Medulla oblongata (tissue), 1 donor: Measurements from ENCODE around the gene TMEM179B.
A peak's percentile ranks its signal among the peaks of the same experiment; 100 is the strongest.

Experiments used
- DNase-seq: peaks from one replicate; pipeline ENCODE4 v3.0.0-alpha.2; 2015; ENCODE audit errors: extremely low spot score

TMEM179B gene

DNA sequence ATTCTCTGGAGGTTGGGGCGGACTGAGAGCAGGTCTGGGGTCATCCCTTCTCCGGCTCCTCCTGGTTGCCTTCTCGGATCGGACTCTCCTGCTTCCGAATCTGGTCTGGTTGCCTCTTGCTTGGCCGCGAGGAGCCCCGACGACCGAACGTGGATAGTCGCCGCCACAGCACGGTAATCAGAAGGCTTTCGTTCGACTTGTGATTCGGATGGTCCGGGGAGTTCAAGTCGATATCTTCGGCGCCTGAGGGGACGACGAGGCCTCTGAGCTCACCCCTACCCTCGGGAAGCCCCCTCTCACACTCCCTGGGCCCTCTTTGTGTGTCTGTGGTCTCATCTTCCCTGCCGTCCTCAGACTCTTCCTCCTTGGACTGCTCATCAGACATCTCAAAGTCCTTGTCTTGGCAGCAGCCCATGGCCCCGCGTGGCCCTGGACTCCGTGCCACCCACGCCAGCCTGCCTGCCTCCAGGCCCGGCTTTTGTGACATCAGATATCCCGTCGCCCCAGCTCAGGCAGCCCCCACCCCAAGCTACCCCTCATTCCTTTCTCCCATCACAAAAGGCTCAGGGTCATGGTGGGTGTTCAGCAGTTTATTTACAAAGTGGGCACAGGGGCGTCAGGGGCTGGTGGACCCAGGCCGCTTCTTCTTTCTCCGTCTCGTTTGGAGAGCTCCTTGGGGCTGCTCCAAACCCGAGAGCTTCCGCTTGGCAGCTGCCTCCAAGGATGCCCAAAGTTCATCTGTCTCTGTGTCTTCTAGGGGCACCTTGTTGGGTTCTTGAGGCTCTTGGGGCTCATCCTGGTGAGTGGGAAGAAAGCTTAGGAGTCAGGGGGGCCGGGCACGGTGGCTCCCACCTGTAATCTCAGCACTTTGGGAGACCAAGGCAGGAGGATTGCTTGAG lies 45.4 kb downstream of the TMEM179B start, which contains the start of gene TEX54:
TEX54 (minus strand) TSS at position 506 of the 899 bp plus-strand sequence.
- no peak for DNase-seq

DNA sequence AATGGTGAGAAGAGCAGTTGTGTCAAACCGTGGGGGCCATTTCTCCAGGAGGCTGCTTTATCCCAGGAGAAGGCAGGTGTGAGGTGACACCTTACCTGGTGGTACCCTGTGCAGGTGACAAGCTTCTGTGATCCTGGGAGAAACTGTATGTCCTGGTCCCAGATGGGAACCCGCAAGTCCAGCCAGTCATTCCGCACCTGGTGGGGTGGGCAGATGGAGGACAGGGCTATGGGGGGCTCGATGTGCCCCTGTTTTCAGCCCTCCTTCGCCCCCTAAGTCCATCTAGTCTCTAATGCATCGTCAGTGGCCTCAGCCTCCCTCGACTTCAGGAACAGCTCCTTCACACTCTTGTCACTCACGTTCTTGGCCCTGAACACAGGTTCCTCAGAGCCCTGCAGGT lies 48.1 kb downstream of the TMEM179B start:
- no peak for DNase-seq

DNA sequence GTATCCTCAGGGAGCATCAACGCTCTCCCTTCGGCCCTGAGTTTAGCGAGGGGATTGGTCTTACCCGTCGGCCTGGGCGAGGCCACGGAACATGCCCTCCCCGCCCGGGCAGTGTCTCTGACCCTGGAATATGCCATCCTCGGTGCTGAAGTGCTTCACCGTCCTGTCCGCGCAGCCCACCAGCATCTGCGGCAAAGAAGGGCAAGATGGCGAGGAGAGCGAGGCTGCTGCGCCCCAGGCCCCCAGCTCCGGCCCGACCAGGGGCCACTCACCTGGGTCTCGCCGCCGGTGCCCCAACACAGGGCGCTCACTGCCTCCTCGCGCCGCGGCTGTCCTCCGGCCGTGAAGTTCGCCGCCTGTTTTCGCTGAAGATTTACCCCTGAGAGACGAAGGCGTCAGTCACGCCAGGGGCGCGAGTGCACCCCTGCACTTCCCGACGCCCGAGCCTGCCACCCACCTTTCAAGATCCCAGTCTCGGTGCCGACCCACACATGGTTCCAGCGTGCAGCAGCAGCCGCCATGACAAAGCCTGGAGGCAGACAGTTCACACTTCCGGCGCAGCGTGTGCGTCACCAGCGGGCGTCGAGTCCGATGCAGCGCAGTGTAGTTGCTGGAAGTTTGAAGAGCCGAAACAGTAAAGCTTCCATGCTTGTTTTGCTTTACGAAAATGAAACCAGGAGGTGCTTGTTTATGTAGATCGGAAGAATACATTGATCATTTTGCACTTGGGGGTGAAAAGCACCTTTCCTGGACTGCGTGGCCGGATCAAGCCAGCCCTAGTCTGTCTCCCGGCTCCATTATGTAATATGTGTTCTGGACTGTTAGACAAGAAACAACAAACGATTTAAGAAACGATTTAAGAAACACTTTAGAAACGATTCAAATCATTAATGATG lies 52.1 kb downstream of the TMEM179B start, which contains the start of gene WDR74:
WDR74 (minus strand) TSS at position 541 of the 896 bp plus-strand sequence; CDS start at position 521, 20 bp downstream.
- peak; percentile 97 for DNase-seq
